BJ (cell line): ENCODE measurements around the gene KRT80. TPM values are rescaled to one million over a fixed set of nuclear protein-coding genes. Genes with fewer than 3 reads are reported as not detected.

Experiments used
- CTCF ChIA-PET: fragments of 350-600 bp; formaldehyde crosslinking; extraction: SDS; loops from one replicate; lab custom pipeline; 2021; ENCODE audit warnings: antibody characterized with exemption, inconsistent platforms; lab: Yijun Ruan, JAX
- POLR2A ChIA-PET: fragments of 300-600 bp; sonication (Branson Sonifier 250); formaldehyde crosslinking; extraction: SDS; loops from one replicate; lab custom pipeline; 2021; ENCODE audit warnings: antibody characterized with exemption; lab: Charles Lee
- DNase-seq: peaks from one replicate; pipeline ENCODE4 v3.0.0-alpha.2; 2011; ENCODE audit warnings: low read depth
- H3K27me3 ChIP-seq: 2 replicates; pipeline ENCODE4 v1.6.0; 2011; ENCODE audit warnings: low read length; ENCODE audit not compliant: control insufficient read depth, insufficient read depth
- H3K36me3 ChIP-seq: 2 replicates; pipeline ENCODE4 v1.5.1; 2011; ENCODE audit warnings: low read length; ENCODE audit not compliant: control insufficient read depth, insufficient read depth
- H3K4me3 ChIP-seq: 2 replicates; pipeline ENCODE4 v1.5.1; 2011; ENCODE audit warnings: low read depth, mild to moderate bottlenecking, control low read depth, low read length
- CTCF ChIP-seq: IDR thresholded peaks from 2 replicates; pipeline ENCODE4 v1.5.1; 2011; ENCODE audit warnings: low read depth, mild to moderate bottlenecking, control low read depth, inconsistent platforms, low read length, moderate library complexity; ENCODE audit not compliant: insufficient read depth
- polyA plus RNA-seq: library from polyadenylated mRNA; depleted of rRNA; stranded (reverse); fragments of >200 nt; gene quantifications from 2 replicates; pipeline ENCODE4 v1.2.3, GENCODE V29; 2011

The KRT80 gene
- polyA plus RNA-seq, 1 experiment = 5.9 TPM

GRCh38 chr12:52139147-52139546 lies 52.7 kb downstream of the KRT80 start:
- Histone ChIP-seq H3K4me3 (no peak overlapping the region), H3K27me3 (no peaks in the 10 kb centered on the region; the same call in 1 of the 2 replicates), H3K36me3 (no peaks in the 10 kb centered on the region)
- ChIA-PET POLR2A (no interaction called here), CTCF (interaction anchor here (0.8 to 2.0 kb wide), 10 partner anchors 8 to 842 kb away, joined by 3 to 9 read pairs (median 4); no protein-coding TSS in a partner anchor)
- no peak for TF ChIP-seq CTCF
- no peak for DNase-seq

GRCh38 chr12:52137746-52138145 lies 54.1 kb downstream of the KRT80 start:
- no peak overlapping the region for H3K4me3 ChIP-seq
- no peaks in the 10 kb centered on the region for H3K36me3 ChIP-seq
- no peaks in the 10 kb centered on the region; the same call in 1 of the 2 replicates for H3K27me3 ChIP-seq
- TF ChIP-seq CTCF = no peak
- CTCF ChIA-PET = interaction anchor here (0.6 to 1.7 kb wide), 4 partner anchors 12 to 742 kb away, joined by 3 to 9 read pairs (median 4); no protein-coding TSS in a partner anchor
- POLR2A ChIA-PET = no interaction called here
- no peak for DNase-seq

GRCh38 chr12:52132754-52133161 lies 59.1 kb downstream of the KRT80 start:
- CTCF ChIA-PET = interaction anchor here (0.9 to 1.6 kb wide), 4 partner anchors 11 to 107 kb away, joined by 3 to 12 read pairs (median 5); no protein-coding TSS in a partner anchor
- DNase-seq = no peak
- Histone ChIP-seq H3K27me3 (no peaks in the 10 kb centered on the region; the same call in 1 of the 2 replicates), H3K4me3 (no peak overlapping the region), H3K36me3 (no peaks in the 10 kb centered on the region)
- TF ChIP-seq CTCF = no peak
- POLR2A ChIA-PET = no interaction called here

- Histone ChIP-seq H3K36me3 (no peaks in the 10 kb centered on the region), H3K4me3 (no peak overlapping the region), H3K27me3 (no peaks in the 10 kb centered on the region; the same call in 1 of the 2 replicates)
- ChIA-PET CTCF (interaction anchor here (1.1 to 10.6 kb wide), 3 partner anchors 9 to 106 kb away, joined by 3 to 192 read pairs (median 10); no protein-coding TSS in a partner anchor), POLR2A (no interaction called here)
- DNase-seq = no peak
- TF ChIP-seq CTCF = no peak
Observed at GRCh38 chr12:52130711-52131110, 61.1 kb downstream of the KRT80 start.

GRCh38 chr12:52127683-52128450 lies 63.9 kb downstream of the KRT80 start:
- no peak for TF ChIP-seq CTCF
- CTCF ChIA-PET = interaction anchor here (1.0 to 10.6 kb wide), 5 partner anchors 45 to 264 kb away, joined by 3 to 192 read pairs (median 8); no protein-coding TSS in a partner anchor
- H3K4me3 ChIP-seq = no peak overlapping the region
- peaks cover 1% of the 10 kb centered on the region for H3K27me3 ChIP-seq
- DNase-seq = no peak
- H3K36me3 ChIP-seq = no peaks in the 10 kb centered on the region
- POLR2A ChIA-PET = no interaction called here
